ENCODE measurements around the gene GRWD1. TPM values are rescaled to one million over a fixed set of nuclear protein-coding genes. Genes with fewer than 3 reads are reported as not detected.

The GRWD1 gene
- 16.9 TPM for total RNA-seq
- long read RNA-seq, full-length matches to known transcripts: 106 of 111 reads
- long read RNA-seq, partial matches to known transcripts: 5 of 111 reads
- long read RNA-seq, other reads (novel, unspliced or antisense): 0 of 111 reads

GRCh38 chr19:48445606-48446481, at the start of gene GRWD1:
GRWD1 (plus strand) TSS chr19:48445983; CDS start chr19:48446006, 23 bp downstream.
- peak; percentile 92 for ATAC-seq (ENCODE audit: poor library complexity)
- peak; percentile 92 for DNase-seq
- intact Hi-C loops (cut with DNase I): no loop called here

GRCh38 chr19:48396016-48396823, 49.6 kb upstream of the GRWD1 start:
- intact Hi-C loops (cut with DNase I): no loop called here
- ATAC-seq (ENCODE audit: poor library complexity): no peak

GRCh38 chr19:48396824-48397176, 49.0 kb upstream of the GRWD1 start:
- intact Hi-C loops (cut with DNase I): no loop called here
- ATAC-seq (ENCODE audit: poor library complexity) (no peak), DNase-seq (no peak)

More at GRCh38 chr19:48396016-48396823, 49.6 kb upstream of the GRWD1 start:
- no peak for DNase-seq

- ATAC-seq (ENCODE audit: poor library complexity) (no peak), DNase-seq (no peak)
- intact Hi-C loops (cut with DNase I): no loop called here
These were observed 48.3 kb upstream of the GRWD1 start for GRCh38 chr19:48397263-48398101.

GRCh38 chr19:48398102-48398374, 47.7 kb upstream of the GRWD1 start:
- intact Hi-C loops (cut with DNase I): no loop called here
- DNase-seq (no peak), ATAC-seq (ENCODE audit: poor library complexity) (no peak)

- DNase-seq: peak; percentile 86
- ATAC-seq (ENCODE audit: poor library complexity): peak; percentile 73
- intact Hi-C loops (cut with DNase I): no loop called here
These were observed 47.2 kb upstream of the GRWD1 start for GRCh38 chr19:48398375-48399235.

- intact Hi-C loops (cut with DNase I): no loop called here
- ATAC-seq (ENCODE audit: poor library complexity) (peak; percentile 57), DNase-seq (peak; percentile 73)
These were observed 45.6 kb upstream of the GRWD1 start for GRCh38 chr19:48400018-48400742.

GRCh38 chr19:48401287-48401686, 44.5 kb upstream of the GRWD1 start:
- no peak for DNase-seq
- intact Hi-C loops (cut with DNase I): no loop called here
- no peak for ATAC-seq (ENCODE audit: poor library complexity)

- intact Hi-C loops (cut with DNase I): no loop called here
- DNase-seq (peak; percentile 49), ATAC-seq (ENCODE audit: poor library complexity) (peak; percentile 52)
These were observed 42.2 kb upstream of the GRWD1 start for GRCh38 chr19:48403606-48404005.

GRCh38 chr19:48405010-48405659, 40.6 kb upstream of the GRWD1 start:
- ATAC-seq (ENCODE audit: poor library complexity): no peak

GRCh38 chr19:48405850-48406249, 39.9 kb upstream of the GRWD1 start:
- ATAC-seq (ENCODE audit: poor library complexity): no peak
- no peak for DNase-seq
- intact Hi-C loops (cut with DNase I): no loop called here

More at GRCh38 chr19:48405010-48405659, 40.6 kb upstream of the GRWD1 start:
- DNase-seq: no peak
- intact Hi-C loops (cut with DNase I): no loop called here

- DNase-seq (no peak), ATAC-seq (ENCODE audit: poor library complexity) (no peak)
- intact Hi-C loops (cut with DNase I): no loop called here
These were observed 31.8 kb upstream of the GRWD1 start for GRCh38 chr19:48413879-48414587.

- DNase-seq (peak; percentile 85), ATAC-seq (ENCODE audit: poor library complexity) (peak; percentile 85)
- intact Hi-C loops (cut with DNase I): no loop called here
These were observed 30.4 kb upstream of the GRWD1 start for GRCh38 chr19:48415395-48415794.

GRCh38 chr19:48415806-48416221, 30.0 kb upstream of the GRWD1 start:
- ATAC-seq (ENCODE audit: poor library complexity) (no peak), DNase-seq (no peak)
- intact Hi-C loops (cut with DNase I): no loop called here

GRCh38 chr19:48417421-48417820, 28.4 kb upstream of the GRWD1 start:
- no peak for DNase-seq
- intact Hi-C loops (cut with DNase I): no loop called here
- peak; percentile 47 for ATAC-seq (ENCODE audit: poor library complexity)

- intact Hi-C loops (cut with DNase I): no loop called here
- DNase-seq (no peak), ATAC-seq (ENCODE audit: poor library complexity) (no peak)
These were observed 27.3 kb upstream of the GRWD1 start for GRCh38 chr19:48418317-48419064.

Data from Right ventricle myocardium superior (tissue), 1 donor.